Lung microvascular endothelial cell (primary cell): ENCODE data around the gene PODXL2. TPM values are rescaled to one million over a fixed set of nuclear protein-coding genes. Genes with fewer than 3 reads are reported as not detected.
"Not testable (repeated sequence)": the region's sequence is repeated elsewhere in the genome, so short reads cannot be mapped to it uniquely, and the experiment has no call there.

Source experiments
- DNase-seq, 2 donors: peaks; one replicate each; pipeline versions ENCODE4 v3.0.0 to v3.0.0-alpha.2; 2010; ENCODE audit warnings: low read depth in 2 of 2
- total RNA-seq: library from RNA; depleted of rRNA; stranded (reverse); fragments of >200 nt; gene quantifications from 2 replicates; pipeline ENCODE4 v1.2.1, GENCODE V29; 2014

Gene PODXL2
- total RNA-seq, 1 donor from 2014 or later: 0.60 TPM

DNA sequence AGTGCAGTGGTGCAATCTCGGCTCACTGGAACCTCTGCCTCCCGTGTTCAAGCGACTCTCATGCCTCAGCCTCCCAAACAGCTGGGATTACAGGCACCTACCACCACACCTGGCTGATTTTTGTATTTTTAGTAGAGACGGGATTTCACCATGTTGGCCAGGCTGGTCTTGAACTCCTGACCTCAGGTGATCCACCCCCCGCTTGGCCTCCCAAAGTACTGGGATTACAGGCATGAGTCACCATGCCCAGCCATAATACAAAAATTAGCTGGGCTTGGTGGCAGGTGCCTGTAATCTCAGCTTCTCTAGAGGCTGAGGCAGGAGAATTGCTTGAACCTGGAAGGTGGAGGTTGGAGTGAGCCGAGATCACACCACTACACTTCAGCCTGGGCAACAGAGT lies 26.0 kb downstream of the PODXL2 start:
- not testable (repeated sequence) for DNase-seq

- no peak for DNase-seq
Measured at GRCh38 chr3:127655641-127656040, 26.7 kb downstream of the PODXL2 start.

DNA sequence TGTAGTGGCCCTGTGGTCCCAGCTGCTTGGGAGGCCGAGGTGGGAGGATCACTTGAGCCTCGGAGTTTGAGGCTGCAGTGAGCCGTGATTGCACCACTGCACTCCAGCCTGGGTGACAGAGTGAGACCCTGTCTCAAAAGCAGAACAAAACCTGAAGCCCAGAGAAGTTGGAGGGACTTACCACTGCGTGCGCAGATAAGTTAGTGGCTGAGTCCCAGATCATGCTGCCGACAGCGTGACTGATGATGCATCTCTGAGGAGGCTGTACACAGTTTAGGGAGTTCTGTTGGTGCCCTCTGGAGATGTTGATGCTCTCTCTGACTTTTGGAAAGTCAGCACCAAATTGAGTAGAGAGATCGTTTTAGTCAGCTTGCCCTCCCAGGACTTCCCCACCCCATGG lies 27.9 kb downstream of the PODXL2 start:
- DNase-seq: no peak

DNA sequence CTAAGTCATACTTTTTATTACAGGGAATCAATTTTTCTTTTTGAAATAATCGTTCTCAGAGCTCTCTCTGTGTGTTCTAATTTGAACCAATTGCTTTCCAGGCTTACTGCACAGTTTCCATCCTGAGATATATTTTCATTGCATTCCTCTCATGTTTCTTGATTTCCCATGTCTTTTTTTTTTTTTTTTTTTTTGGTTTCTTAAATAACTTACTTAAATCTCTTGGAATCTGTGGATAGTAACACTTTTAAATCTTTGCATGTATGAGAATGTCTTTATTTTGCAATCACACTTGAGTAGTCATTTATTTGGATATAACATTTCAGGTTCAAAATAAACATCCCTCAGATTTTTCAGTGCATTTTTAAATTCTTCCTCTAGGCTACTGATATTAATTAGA lies 29.2 kb downstream of the PODXL2 start:
- no peak for DNase-seq

DNA sequence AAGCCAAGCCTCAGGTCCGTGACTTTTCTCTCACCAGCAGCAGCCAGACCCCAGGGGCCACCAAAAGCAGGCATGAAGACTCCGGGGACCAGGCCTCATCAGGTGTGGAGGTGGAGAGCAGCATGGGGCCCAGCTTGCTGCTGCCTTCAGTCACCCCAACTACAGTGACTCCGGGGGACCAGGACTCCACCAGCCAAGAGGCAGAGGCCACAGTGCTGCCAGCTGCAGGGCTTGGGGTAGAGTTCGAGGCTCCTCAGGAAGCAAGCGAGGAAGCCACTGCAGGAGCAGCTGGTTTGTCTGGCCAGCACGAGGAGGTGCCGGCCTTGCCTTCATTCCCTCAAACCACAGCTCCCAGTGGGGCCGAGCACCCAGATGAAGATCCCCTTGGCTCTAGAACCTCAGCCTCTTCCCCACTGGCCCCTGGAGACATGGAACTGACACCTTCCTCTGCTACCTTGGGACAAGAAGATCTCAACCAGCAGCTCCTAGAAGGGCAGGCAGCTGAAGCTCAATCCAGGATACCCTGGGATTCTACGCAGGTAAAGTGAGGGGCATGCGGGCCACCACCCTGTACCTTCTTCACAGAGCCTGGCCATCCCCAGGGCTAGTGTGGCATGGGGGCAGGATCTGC lies 31.8 kb downstream of the PODXL2 start:
- DNase-seq: no peak

DNA sequence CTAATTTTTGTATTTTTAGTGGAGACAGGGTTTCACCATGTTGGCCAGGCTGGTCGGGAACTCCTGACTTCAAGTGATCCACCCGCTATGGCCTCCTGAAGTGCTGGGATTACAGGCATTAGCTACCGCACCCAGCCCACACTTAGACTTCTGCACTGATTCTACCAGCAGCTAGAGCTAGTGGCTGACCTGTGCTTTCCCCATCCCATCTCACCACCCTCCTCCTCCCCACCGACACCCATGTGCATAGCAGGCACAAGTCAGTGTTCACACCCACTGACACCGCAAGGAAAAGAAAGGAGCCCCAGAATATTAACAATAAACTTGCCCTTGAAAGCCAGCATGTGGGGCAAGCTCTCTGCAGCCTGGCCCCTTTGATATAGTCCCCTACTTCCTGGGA lies 32.6 kb downstream of the PODXL2 start:
- DNase-seq: no peak

GRCh38 chr3:127662001-127662469 lies 33.0 kb downstream of the PODXL2 start:
- DNase-seq: no peak

- DNase-seq: no peak
Measured at GRCh38 chr3:127663151-127663550, 34.2 kb downstream of the PODXL2 start.

- DNase-seq: no peak
Measured at GRCh38 chr3:127665165-127665564, 36.2 kb downstream of the PODXL2 start.

- no peak for DNase-seq
Measured at GRCh38 chr3:127665586-127665985, 36.6 kb downstream of the PODXL2 start.

DNA sequence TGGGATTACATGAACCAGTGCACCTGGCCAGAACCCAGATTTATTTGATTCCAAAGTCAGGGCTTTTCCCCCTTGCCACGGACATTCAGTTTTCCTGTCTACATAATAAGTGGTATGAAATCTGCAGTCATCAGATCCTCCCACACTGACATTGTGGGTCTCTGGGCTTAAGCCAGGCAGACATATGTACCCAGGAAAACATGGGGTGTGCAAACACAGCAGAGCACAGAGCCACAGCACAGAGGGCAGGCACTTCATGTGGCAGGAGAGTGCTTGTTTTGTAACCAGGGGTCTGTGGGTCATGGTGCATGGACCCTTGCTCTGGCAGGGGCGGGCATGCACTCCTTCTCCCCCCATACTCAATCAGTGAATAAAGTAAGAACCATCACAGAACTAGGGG lies 37.7 kb downstream of the PODXL2 start:
- no peak for DNase-seq

DNA sequence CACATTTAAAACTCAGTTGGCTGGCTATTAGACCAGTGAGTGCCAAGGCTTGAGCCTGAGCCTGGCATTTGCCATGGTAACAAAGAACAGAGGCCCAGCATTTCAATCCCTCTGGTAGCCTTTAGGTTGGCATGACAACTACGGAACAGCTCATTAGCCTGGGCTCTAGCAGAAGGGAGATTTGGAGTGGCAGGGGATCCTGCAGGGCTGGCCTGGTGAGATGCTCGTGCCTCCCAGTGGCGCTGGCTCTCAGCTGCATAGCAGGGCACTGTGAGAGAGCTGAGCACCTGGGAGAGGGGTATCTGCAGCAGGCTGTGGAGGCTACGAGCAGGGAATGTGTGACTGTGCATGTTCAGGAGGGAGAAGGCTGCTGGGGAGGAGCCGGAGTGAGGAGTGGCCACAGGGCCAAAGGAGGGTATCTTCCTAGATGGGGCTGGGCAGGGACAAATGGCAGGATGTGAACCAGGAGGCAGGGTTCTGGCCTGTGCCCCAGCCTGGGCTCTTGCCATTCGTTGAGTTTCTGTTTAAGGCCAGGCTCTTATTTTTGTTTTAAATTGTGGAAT lies 38.2 kb downstream of the PODXL2 start:
- DNase-seq: no peak

- no peak for DNase-seq
Measured at GRCh38 chr3:127668906-127669305, 39.9 kb downstream of the PODXL2 start.

DNA sequence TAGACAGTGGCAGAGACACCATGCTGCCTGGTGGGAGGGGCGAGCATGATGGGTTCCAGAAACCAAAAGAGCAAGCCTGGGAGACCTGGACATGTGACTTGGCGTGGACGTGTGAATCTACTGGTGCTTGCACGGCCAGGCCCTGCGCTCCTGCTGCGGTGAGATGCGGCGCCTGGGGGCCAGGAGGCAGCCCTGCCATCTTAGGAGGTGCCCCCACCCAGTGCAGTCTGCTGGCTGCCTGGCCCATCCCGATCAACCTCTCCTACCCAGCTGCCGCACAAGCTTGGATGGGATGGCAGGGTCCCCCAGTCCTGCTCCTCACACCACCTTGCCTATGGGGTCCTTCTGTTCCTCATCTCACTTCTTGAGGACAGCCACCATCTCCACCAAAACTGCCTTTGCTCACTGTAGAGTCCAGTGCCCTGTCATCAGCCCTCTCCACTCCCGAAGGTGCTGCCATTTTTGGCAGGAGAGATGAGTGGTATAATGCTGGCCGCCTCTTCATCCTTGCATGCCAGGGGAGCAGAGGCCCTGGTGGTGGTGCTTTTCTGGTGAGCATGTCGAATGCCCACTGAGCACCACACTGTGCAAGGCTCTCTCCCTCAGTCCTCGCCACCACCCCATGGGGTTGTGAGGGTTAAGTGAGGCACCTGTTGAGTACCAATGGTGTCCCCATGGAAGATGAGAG lies 40.7 kb downstream of the PODXL2 start:
- DNase-seq: no peak

DNA sequence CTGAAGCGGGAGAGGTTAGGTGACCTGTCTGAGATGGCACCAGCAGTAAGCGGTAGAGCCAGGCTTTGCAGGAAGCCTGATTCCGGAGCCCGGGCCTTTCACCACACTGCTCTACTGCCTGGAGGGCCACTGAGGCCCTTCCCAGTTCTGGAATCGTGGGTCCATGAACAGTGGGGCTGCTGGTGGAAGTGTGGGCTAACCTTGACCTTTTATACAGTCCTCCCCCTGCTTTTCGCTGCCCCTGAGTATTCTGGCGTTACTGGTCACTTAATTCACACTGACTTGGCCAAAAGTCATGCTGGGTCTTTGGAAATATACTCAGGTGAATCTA lies 41.2 kb downstream of the PODXL2 start:
- DNase-seq: no peak

DNA sequence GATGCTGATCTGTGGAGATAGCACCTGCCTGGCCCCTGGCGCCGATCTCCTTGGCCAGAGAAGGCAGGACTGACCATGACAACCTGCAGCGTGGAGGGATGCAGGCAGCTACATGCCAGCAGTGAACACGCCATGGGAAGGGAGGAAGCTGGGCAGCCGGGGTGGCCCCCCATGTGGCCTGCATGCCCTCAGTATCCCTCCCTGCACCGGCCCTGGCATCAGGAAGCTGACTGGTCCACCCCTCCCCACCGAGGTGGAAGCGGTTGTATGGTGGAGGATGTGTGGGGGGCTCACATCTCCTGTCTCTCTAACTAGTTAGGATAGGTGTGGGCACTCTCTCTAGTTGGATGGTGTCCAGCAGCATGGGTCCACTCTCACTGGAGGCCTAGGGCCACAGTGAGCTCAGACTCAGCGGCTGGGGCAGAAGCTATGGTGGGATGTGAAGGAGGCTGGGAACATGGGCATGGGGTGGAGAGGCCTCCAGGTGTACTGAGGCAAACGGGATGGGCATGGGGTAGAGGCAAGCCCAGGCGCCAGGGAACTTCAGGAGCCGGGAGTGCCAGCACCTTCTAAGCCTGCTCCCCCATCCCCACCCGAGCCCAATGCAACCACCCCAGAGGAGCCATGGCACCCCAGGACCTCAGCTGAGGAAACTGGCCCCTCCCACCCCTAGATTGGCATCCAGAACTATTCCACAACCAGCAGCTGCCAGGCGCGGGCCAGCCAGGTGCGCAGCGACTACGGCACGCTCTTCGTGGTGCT lies 42.0 kb downstream of the PODXL2 start:
- no peak for DNase-seq

GRCh38 chr3:127671523-127672428 lies 42.8 kb downstream of the PODXL2 start:
- no peak for DNase-seq

DNA sequence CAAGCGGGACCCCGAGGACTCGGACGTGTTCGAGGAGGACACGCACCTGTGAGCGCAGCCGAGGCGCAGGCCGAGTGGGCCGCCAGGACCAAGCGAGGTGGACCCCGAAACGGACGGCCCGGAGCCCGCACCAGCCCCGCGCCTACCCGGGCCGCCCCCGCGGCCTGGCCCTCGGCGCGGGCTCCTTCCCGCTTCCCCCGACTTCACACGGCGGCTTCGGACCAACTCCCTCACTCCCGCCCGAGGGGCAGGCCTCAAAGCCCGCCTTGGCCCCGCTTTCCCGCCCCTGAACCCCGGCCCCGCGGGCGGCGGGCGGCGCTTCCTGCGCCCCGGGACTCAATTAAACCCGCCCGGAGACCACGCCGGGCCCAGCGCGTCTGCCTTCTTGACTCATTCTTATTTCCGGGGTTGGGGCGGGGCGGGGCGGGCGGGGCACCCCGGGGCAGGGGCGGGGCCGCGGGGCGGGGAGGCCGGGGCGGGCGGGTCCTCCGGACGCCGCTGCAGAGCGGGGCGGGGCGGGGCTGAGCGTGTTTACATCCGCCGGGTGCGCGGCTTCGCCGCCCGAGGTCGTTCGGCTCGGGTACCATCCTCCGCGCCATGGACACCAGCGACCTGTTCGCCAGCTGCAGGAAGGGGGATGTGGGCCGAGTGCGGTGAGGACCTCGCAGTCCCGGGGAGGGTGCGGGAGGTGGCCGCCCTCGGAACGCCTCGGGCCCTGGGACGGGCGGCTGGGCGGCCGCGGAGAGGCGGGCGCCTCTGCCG lies 43.6 kb downstream of the PODXL2 start, which contains the start of gene ABTB1:
TSS of gene ABTB1 (plus strand) at position 524 of the 762 bp plus-strand sequence. CDS start at position 598, 74 bp downstream.
- DNase-seq: peak; percentile 48 to 55

DNA sequence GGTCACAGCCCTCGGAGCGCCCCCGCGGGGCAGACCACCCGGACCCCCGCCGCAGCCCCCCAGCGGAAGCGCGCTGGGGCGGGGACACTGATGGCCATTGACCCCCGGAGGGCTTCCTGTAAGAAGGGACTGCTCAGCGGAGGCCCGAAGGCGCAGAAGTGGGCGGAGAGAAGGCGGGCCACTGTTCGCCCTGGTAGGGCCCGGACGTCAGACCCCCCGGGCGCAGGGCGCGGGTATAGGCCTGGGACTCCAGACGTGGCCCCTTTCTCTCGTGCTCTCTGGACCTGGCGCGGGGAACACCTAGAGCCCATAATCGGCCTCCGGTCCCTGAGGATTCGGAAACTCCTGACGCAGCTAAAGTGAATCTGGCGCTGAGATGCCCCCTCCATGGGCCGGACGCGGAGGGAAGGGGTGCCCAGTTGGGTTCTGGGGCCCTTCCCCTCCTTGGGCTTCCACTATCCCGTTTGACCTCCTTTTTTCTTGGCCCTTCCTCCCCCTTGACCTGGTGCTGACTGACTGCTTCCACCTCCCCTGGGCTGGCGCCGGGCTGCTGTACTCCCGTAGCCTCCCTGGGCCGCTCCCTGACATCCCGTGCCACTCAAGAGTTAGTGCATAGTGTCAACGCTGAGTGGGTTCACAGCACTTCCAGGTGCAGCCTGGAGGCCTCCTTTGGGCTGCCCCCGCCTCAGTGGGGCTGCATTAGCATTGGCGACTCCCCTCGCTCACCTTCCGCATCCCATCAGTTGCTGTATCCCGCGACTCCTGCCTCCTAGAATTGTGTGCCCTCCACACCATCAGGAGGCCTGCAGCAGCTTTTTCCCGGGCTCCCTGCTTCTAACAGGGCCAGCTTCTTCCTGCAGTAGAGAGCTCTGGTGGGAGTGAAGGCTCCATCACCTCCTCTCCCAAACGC lies 44.5 kb downstream of the PODXL2 start:
- DNase-seq: peak; percentile 29 to 32
